Activated naive CD8-positive, alpha-beta T cell treated with anti-CD3 and anti-CD28 coated beads, Interleukin-2, amount 50 U/mL, for 24 hours (primary cell): Measurements from ENCODE around the gene BDH2.
A peak's percentile ranks its signal among the peaks of the same experiment; 100 is the strongest.

Experiments used
- ATAC-seq: fragments of 150-1000 bp; cut with Tn5 transposase; one replicate; pipeline ENCODE4 v1.10.0; 2021
- DNase-seq: peaks from one replicate; pipeline ENCODE4 v3.0.0; 2021
- H3K27ac Mint-ChIP-seq: one replicate; pipeline ENCODE4 v1.8.0; 2021; ENCODE audit warnings: mild to moderate bottlenecking, mixed read lengths
- H3K27me3 Mint-ChIP-seq: one replicate; pipeline ENCODE4 v1.8.0; 2021; ENCODE audit warnings: mixed read lengths
- H3K36me3 Mint-ChIP-seq: one replicate; pipeline ENCODE4 v1.8.0; 2021; ENCODE audit warnings: low read depth, mixed read lengths
- H3K4me1 Mint-ChIP-seq: one replicate; pipeline ENCODE4 v1.8.0; 2021; ENCODE audit warnings: mixed read lengths
- H3K4me3 Mint-ChIP-seq: one replicate; pipeline ENCODE4 v1.8.0; 2021; ENCODE audit warnings: mild to moderate bottlenecking, moderate library complexity, mixed read lengths
- H3K9me3 Mint-ChIP-seq: one replicate; pipeline ENCODE4 v1.8.0; 2021; ENCODE audit warnings: mixed read lengths

The BDH2 gene

DNA sequence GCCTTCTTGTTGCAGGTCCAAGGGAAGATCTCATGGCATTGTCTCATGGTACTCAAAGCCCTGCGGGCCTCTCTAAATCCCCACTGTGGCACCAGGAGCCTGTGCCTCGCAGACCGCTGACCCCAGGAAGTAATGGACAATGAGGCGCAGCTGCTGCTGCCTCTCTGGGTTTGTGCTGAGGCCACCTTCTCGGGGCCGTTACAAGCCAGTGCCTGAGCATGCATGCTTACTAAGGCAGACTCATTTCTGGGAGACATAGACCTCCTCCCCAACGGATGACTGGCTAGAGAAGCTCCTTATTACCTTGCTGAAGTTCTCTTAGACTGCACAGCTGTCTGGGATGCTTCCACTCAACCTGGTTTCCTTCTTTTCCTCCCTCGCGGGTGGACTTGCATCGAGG lies 1.3 kb downstream of the BDH2 start:
- Mint-ChIP-seq H3K36me3 (peaks cover 2% of the 10 kb centered on the region), H3K4me3 (peak overlapping the region; percentile 87), H3K27ac (no peak overlapping the region), H3K4me1 (peaks cover 27% of the 10 kb centered on the region), H3K9me3 (no peaks in the 10 kb centered on the region), H3K27me3 (no peaks in the 10 kb centered on the region)
- ATAC-seq (no peak), DNase-seq (no peak)

DNA sequence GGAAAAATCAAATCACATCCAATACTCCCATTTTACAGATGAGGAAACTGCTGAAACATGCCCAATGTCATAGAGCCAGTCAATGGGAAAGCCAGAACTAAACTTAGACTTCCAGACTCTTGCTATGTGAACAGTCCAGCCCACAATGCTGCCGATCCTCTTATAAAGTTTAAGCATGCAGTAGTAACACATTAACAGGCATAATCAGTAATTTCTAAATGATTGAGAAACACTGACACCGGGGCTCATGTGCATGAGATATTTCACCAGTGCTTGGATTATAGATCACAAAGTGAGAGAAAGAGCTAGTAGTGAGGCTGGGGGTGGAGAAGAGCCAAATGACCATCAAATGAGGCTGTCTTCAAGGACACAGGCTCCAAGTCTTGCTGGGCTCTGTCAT lies 2.5 kb downstream of the BDH2 start:
- Mint-ChIP-seq H3K27ac (no peak overlapping the region), H3K4me3 (no peak overlapping the region), H3K36me3 (peaks cover 2% of the 10 kb centered on the region)

DNA sequence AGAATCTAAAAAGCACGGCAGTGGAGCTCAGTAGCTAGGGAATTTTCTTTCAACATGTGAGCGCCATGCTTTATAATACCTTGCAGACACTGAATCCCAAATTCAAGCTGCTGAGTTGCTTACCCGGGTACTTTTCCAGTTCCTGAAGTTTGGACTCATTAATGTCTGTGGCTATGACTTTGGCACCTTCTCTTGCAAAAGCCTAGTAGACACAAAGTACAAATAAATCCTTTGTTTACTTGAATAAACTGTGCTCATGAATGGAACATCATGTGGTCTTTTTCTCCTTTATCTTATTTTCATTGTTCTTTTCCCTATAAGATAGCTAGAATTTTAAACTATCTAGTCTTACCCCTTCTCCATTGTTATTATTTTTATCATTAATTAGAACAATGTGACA lies 4.6 kb downstream of the BDH2 start:
- Mint-ChIP-seq H3K27ac (no peak overlapping the region), H3K36me3 (peaks cover 2% of the 10 kb centered on the region), H3K27me3 (no peaks in the 10 kb centered on the region), H3K4me3 (no peak overlapping the region), H3K4me1 (peaks cover 38% of the 10 kb centered on the region), H3K9me3 (no peaks in the 10 kb centered on the region)
- ATAC-seq, result no peak
- no peak for DNase-seq

More for the DNA sequence above, 2.5 kb downstream of the BDH2 start:
- ATAC-seq (no peak), DNase-seq (no peak)
- Mint-ChIP-seq H3K9me3 (no peaks in the 10 kb centered on the region), H3K27me3 (no peaks in the 10 kb centered on the region), H3K4me1 (peaks cover 32% of the 10 kb centered on the region)

DNA sequence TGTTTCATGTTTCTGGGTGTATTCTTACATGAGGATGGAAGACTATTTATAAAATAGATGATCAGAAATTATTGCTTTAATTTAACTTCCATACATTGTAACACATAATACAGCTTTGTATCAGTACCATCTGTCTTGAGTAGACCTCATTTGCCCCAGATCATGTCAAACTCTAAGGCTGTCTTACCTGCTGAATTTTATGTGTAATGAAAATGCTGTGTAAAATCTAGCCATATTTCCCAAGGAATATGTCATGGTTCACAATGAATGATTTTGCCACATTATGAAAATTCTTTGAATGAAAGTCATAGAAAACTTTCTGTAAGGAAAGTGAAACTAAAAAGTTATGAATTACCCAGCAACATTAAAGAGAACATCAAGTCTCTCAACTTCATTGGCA lies 7.4 kb downstream of the BDH2 start:
- Mint-ChIP-seq H3K27me3 (no peaks in the 10 kb centered on the region), H3K27ac (no peak overlapping the region), H3K4me3 (no peak overlapping the region), H3K36me3 (peaks cover 10% of the 10 kb centered on the region), H3K4me1 (peaks cover 14% of the 10 kb centered on the region), H3K9me3 (no peaks in the 10 kb centered on the region)
- no peak for ATAC-seq
- no peak for DNase-seq

DNA sequence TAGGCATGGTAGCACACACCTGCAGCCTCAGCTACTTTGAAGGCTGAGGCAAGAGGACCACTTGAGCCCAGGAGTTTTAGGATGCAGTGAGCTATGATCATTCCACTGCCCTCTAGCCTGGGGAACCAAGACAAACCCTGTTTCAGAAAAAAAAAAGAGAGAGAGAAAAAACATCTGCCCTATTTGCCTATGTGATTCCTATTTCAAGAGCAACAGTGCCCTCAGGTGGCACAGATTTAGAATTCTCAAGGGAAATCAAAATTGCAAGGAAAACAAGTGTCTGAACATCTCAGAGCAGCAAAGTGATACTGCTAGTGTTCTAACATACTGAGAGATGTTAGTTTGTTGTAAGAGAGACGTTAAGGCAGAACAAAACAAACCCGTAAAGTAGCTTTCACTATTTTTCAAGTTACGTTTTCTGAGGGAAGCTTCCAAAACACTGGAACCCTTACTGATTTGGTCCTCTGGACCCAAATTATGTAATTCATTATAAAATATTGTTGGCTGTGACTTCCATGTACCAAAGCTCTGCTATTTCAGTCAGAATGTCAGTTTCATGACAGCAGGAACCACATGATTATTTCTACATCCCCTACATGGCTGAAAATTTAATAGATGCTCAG lies 7.9 kb downstream of the BDH2 start:
- ATAC-seq (peak; percentile 49), DNase-seq (peak; percentile 27)
- no peaks in the 10 kb centered on the region for H3K27me3 Mint-ChIP-seq
- no peaks in the 10 kb centered on the region for H3K9me3 Mint-ChIP-seq
- H3K36me3 Mint-ChIP-seq, result peaks cover 8% of the 10 kb centered on the region
- H3K4me1 Mint-ChIP-seq, result peaks cover 11% of the 10 kb centered on the region
- H3K27ac Mint-ChIP-seq, result no peak overlapping the region
- no peak overlapping the region for H3K4me3 Mint-ChIP-seq

DNA sequence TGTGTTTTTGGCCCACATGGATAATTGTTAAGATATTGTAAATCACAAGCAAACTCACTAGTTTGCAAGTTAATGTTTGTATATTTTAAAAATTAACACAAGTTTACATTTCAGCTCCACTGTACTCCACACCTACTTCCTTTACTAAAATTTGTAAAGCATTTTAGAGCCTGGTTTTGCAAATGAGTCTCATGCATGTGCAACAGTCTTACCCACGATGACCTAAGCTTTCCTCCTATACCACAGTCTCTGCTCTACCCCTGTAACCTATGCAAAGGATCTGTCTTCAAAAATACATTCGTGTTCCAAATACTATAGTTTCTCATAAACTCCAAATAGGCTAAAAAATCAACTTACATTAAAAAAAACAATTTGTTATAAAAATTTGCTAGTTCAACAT lies 10.2 kb downstream of the BDH2 start:
- Mint-ChIP-seq H3K36me3 (peaks cover 8% of the 10 kb centered on the region), H3K4me1 (peaks cover 10% of the 10 kb centered on the region), H3K4me3 (no peak overlapping the region), H3K27me3 (no peaks in the 10 kb centered on the region), H3K9me3 (no peaks in the 10 kb centered on the region), H3K27ac (no peak overlapping the region)
- DNase-seq, result no peak
- no peak for ATAC-seq

DNA sequence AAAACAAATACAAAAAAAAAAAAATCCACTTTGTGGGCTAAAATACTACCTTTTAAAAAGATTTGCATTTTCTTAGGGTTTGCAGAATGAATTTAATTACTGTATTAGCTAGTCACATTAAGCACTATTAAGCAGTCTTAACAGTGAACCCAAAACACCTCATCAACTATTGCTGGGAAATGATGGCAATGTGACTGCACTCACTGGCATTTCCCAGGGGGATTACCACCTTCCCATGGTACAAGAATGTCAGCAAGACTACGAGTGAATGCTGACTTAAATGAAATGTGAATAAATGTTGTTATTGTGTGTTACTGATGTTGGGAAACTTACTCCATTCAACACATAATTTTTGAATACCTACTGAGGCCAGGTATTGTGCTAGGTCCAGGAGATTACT lies 13.1 kb downstream of the BDH2 start:
- H3K4me1 Mint-ChIP-seq, result peaks cover 1% of the 10 kb centered on the region
- DNase-seq (no peak), ATAC-seq (no peak)
- no peaks in the 10 kb centered on the region for H3K27me3 Mint-ChIP-seq
- H3K36me3 Mint-ChIP-seq, result peaks cover 9% of the 10 kb centered on the region
- H3K27ac Mint-ChIP-seq, result no peak overlapping the region
- no peaks in the 10 kb centered on the region for H3K9me3 Mint-ChIP-seq
- H3K4me3 Mint-ChIP-seq, result no peak overlapping the region

DNA sequence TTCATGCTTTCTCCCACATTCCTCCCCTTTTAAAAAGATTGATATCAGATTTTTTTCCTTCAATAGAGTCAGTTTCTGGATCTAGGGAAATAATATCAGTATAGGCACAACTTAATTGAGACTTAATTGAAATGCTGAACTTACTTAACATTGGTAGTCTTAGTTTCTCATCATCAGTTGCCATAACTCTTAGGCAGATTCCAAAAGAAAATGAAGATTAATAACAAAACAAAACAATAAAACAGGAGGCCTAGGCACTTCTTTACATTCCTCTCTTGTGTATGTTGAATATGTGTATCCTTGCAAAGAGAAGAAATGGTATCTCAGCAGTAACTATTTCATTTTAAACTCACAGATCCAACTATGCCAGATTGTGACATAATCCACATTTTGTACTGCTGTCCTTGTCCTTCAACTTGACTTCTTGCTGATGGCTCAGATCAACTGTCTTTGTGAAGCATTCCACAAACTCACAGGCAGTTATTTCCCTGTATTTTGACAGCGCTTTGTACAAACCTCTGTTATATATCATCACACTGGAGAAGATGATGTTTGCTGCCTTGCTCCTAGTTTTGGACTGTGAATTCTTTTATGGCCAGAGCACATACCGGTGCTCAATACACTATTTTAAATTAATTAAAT lies 14.0 kb downstream of the BDH2 start:
- Mint-ChIP-seq H3K36me3 (peaks cover 14% of the 10 kb centered on the region), H3K4me3 (no peak overlapping the region), H3K27me3 (no peaks in the 10 kb centered on the region), H3K27ac (no peak overlapping the region), H3K9me3 (no peaks in the 10 kb centered on the region), H3K4me1 (no peaks in the 10 kb centered on the region)
- DNase-seq (no peak), ATAC-seq (no peak)

DNA sequence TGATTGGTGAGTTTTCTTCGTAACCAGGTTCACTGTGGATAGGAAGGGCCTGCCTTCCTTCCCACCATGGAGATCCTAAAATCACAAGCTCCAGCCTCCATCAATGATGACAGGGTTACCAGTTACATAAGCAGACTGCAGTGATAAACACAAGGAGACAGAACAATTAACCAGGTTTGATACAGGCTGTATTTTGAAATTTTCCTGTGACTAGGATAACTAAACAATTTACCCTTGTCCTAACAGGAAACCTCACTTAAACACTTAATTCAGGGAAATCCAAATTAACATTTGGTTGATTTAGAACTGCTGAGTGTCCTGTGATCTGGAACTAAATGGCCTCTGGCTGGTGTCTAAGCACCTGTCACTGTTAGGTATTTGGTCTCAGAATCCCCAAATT lies 20.0 kb downstream of the BDH2 start:
- peak overlapping the region; percentile 26 for H3K4me3 Mint-ChIP-seq
- H3K36me3 Mint-ChIP-seq, result peaks cover 18% of the 10 kb centered on the region
- no peaks in the 10 kb centered on the region for H3K9me3 Mint-ChIP-seq
- peaks cover 28% of the 10 kb centered on the region for H3K4me1 Mint-ChIP-seq
- no peaks in the 10 kb centered on the region for H3K27me3 Mint-ChIP-seq
- no peak overlapping the region for H3K27ac Mint-ChIP-seq
- ATAC-seq, result no peak
- no peak for DNase-seq

DNA sequence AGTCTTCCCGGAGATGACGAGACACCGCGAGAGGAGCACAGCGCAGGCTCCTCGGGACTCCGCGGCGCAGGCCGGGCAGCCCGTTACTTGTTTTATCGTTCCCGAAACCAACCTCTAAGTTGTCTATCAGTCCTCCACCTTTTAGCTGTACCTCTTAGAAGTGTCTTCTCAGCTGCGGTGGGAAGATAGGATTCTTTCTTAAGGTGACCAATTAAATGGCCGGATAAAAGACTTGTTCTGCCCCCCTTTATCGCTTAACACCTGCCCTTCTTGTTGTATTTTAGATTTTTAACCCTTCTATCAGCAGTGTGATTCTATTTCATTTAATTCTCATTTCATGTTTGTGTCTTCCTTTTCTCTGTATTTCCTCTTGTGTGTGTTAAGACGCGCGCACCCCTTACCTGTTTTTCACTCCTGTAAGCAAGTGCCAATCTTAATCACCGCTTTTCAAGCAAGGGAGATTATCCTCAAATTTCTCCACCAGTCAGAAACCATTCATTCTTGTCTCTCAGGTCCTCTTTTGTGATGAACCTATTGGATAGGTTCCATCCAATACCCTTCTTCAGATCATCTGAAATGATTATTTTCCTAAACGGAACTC lies 22.8 kb downstream of the BDH2 start, which contains the start of gene SLC9B2:
SLC9B2 (minus strand) TSS at position 15 of the 601 bp plus-strand sequence. CDS start 9,211 bp downstream, outside the sequence.
- H3K9me3 Mint-ChIP-seq, result no peaks in the 10 kb centered on the region
- ATAC-seq (peak; percentile 70), DNase-seq (no peak)
- peak within 1 kb of the TSS; percentile 99 for H3K27ac Mint-ChIP-seq
- peaks cover 50% of the 10 kb centered on the region for H3K4me1 Mint-ChIP-seq
- H3K27me3 Mint-ChIP-seq, result no peaks in the 10 kb centered on the region
- H3K36me3 Mint-ChIP-seq, result peaks cover 37% of the 10 kb centered on the region
- H3K4me3 Mint-ChIP-seq, result peak within 1 kb of the TSS; percentile 94

DNA sequence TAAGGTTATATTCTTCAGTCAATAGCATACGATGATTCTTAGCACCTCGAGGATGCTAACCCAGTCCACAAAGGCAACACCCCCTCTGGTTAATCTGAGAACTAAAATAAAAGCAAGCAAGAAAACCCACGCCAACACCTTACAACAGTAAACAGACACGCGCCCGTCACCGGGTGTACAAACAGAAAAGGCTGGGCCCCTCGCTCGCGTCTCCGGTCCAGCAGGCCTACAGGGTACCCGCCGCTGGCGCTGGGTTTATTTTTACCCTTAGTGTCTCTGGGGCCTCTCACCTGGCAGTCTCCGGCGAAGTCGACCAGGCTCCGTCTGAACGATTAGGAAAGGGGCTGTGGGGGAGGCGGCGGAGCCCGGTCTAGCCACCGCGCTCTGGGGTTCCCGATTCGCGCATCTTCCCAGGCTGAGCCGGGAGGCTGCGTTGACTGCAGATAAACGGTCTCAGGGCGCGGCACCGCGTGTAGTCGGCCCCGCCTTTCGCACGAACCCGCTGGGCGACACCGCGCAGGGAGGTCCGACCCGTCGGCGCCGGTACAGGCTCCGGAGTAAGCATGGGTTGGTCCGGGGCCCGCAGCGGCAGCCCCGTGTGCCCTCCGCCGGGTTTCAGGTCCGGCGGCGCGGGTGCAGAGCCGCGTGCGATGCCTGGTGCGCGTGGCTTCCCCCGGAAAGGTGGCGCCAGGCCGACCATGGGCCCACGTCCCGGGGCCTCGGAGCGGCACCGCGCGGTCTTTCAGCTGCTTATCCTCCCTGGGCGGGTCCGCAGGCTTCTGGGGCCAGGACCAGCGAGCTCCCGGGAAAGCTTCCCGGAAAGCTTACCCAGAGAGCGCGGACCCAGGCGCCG lies 23.5 kb downstream of the BDH2 start:
- H3K9me3 Mint-ChIP-seq, result no peaks in the 10 kb centered on the region
- peaks cover 50% of the 10 kb centered on the region for H3K4me1 Mint-ChIP-seq
- peak; percentile 65 for ATAC-seq
- DNase-seq, result peak; percentile 67
- H3K36me3 Mint-ChIP-seq, result peaks cover 33% of the 10 kb centered on the region
- peak overlapping the region; percentile 94 for H3K4me3 Mint-ChIP-seq
- peak overlapping the region; percentile 99 for H3K27ac Mint-ChIP-seq
- no peaks in the 10 kb centered on the region for H3K27me3 Mint-ChIP-seq

DNA sequence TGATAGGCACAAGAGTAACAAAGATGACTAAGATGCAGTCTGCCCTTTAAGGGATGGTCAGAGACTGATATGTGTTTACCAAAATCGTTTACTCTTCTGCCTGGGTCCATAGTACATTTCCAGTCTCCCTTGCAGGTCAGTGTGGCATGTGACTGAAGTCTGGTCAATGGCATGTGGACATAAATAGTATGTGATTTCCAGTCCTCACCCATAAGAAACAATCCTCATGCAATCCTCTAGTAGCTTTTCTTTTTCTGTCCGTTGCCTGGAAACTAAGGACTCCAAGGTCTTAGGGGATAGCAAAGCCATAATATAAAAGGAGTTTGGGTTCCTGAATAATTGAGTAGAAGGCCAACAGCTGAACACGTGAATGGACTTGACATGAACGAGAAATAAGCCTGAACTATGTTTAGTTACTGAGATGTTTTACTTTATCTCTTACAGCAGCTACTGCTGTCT lies 24.2 kb downstream of the BDH2 start:
- no peak for DNase-seq
- H3K36me3 Mint-ChIP-seq, result peaks cover 35% of the 10 kb centered on the region
- no peaks in the 10 kb centered on the region for H3K27me3 Mint-ChIP-seq
- H3K27ac Mint-ChIP-seq, result peak overlapping the region; percentile 99
- H3K4me1 Mint-ChIP-seq, result peaks cover 52% of the 10 kb centered on the region
- peak overlapping the region; percentile 94 for H3K4me3 Mint-ChIP-seq
- no peak for ATAC-seq
- no peaks in the 10 kb centered on the region for H3K9me3 Mint-ChIP-seq

DNA sequence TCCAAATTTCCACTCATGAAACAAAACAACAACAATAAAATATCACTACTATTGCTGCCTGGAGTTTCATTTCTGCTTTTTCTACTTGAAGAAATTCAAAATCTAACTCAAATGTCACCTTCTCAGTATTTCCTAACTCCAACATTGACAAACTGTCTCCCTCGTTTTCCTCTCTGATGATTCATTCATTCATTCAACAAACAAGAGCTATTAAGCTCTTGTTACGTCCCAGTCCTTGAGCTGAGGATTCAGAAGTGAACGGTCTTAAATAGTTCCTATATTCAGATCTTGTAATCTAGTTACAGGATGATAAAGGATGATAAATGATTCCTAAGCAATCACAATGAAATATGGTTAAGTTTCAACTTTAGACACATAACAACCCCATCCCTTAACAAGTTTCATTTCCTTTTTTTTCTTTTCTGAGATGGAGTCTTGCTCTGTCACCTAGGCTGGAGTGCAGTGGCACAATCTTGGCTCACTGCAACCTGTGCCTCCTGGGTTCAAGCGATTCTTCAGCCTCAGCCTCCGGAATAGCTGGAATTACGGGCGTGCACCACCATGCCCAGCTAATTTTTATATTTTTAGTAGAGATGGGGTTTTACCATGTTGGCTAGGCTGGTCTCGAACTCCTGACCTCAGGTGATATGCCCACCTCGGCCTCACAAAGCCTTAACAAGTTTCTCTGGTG lies 24.7 kb downstream of the BDH2 start:
- DNase-seq, result no peak
- peaks cover 38% of the 10 kb centered on the region for H3K36me3 Mint-ChIP-seq
- H3K9me3 Mint-ChIP-seq, result no peaks in the 10 kb centered on the region
- ATAC-seq, result peak; percentile 2
- no peaks in the 10 kb centered on the region for H3K27me3 Mint-ChIP-seq
- peaks cover 50% of the 10 kb centered on the region for H3K4me1 Mint-ChIP-seq
- H3K4me3 Mint-ChIP-seq, result peak overlapping the region; percentile 94
- H3K27ac Mint-ChIP-seq, result peak overlapping the region; percentile 99
